Sigmoid colon (tissue), 7 donors: ENCODE data around the gene MPZL2. TPM values are rescaled to one million over a fixed set of nuclear protein-coding genes. Genes with fewer than 3 reads are reported as not detected.

Source experiments
- DNase-seq: peaks from one replicate; pipeline ENCODE4 v3.0.0-alpha.2; 2019
- H3K27ac ChIP-seq, 4 donors: fragments of 200-600 bp; sonication (generic); one replicate each; pipeline ENCODE4 v1.5.1; 2016 to 2019; ENCODE audit warnings: mild to moderate bottlenecking in 1 of 4
- H3K27me3 ChIP-seq, 3 donors: fragments of 200-600 bp; sonication (generic); one replicate each; pipeline ENCODE4 v1.5.1; 2019; ENCODE audit warnings: mild to moderate bottlenecking in 1 of 3
- H3K36me3 ChIP-seq, 4 donors: fragments of 200-600 bp; sonication (generic); one replicate each; pipeline ENCODE4 v1.5.1; 2016 to 2019
- H3K4me1 ChIP-seq, 4 donors: fragments of 200-600 bp; sonication (generic); one replicate each; pipeline ENCODE4 v1.5.1; 2017 to 2019
- H3K4me3 ChIP-seq, 4 donors: fragments of 200-600 bp; sonication (generic); one replicate each; pipeline ENCODE4 v1.5.1; 2017 to 2019; ENCODE audit warnings: mild to moderate bottlenecking in 2 of 4, moderate library complexity in 1 of 4
- H3K9me3 ChIP-seq, 4 donors: fragments of 200-600 bp in 3 of 4; sonication (generic) in 3 of 4; one replicate each; pipeline versions ENCODE4 v1.5.1 to v1.6.1; 2013 to 2019
- CTCF ChIP-seq, 4 experiments: fragments of 450-650 bp in 3 of 4; fragments of 200-600 bp in 1 of 4; IDR thresholded peaks; one replicate each; pipeline ENCODE4 v1.5.1; 2016 to 2019; ENCODE audit warnings: antibody characterized with exemption in 4 of 4, mild to moderate bottlenecking in 3 of 4, moderate library complexity in 2 of 4
- EP300 ChIP-seq, 4 donors: sonication (generic); formaldehyde crosslinking; IDR thresholded peaks; one replicate each; pipeline ENCODE4 v1.6.1; 2017; ENCODE audit warnings: antibody characterized with exemption in 4 of 4
- POLR2A ChIP-seq, 2 donors: fragments of 450-650 bp; IDR thresholded peaks; one replicate each; pipeline ENCODE4 v1.6.1; 2016; ENCODE audit warnings: antibody characterized with exemption in 2 of 2, mild to moderate bottlenecking in 2 of 2, moderate library complexity in 2 of 2
- POLR2AphosphoS5 ChIP-seq, 4 donors: sonication (generic); formaldehyde crosslinking; IDR thresholded peaks; one replicate each; pipeline ENCODE4 v1.6.1; 2017; ENCODE audit warnings: antibody characterized with exemption in 4 of 4
- WGBS, 2 donors: extraction: QIAGEN DNeasy Blood & Tissue Kit; methylation state at CpG; one replicate each; pipeline ENCODE4 v1.1.7; 2013; 5-methylcytosine and 5-hydroxymethylcytosine counted together
- intact Hi-C: fragments of 100-400 bp; cut with DNase I; formaldehyde crosslinking; loops from one replicate; pipeline ENCODE4 v1.15.1; 2023
- polyA plus RNA-seq, 3 donors: library from polyadenylated mRNA; stranded (reverse); fragments of 200-250 nt; gene quantifications; one replicate each; pipeline ENCODE4 v1.2.3, GENCODE V29; 2013
- total RNA-seq, 4 donors: library from RNA; depleted of rRNA; stranded (reverse); fragments of >200 nt; gene quantifications; one replicate each; pipeline ENCODE4 v1.1.0, GENCODE V29; 2016
- donor health status: healthy with polysubstance abuse.
- donor health status: Bipolar disorder and iron deficiency.
- donor health status: healthy.

MPZL2 gene
- total and polyA plus RNA-seq, 7 donors, result 7.7 to 27.6 (median 9.6) TPM

GRCh38 chr11:118286545-118286944, 22.4 kb upstream of the MPZL2 start:
- no peaks in the 10 kb centered on the region for H3K4me1 ChIP-seq
- WGBS, 2 donors, result 81 to 86% methylated on average over 2 of the region's 2 CpGs
- TF ChIP-seq EP300 (IDR thresholded peaks at IDR 0.05), result no peak
- TF ChIP-seq POLR2A (IDR thresholded peaks at IDR 0.05), result no peak
- TF ChIP-seq CTCF (IDR thresholded peaks at IDR 0.05), result no peak
- TF ChIP-seq POLR2AphosphoS5 (IDR thresholded peaks at IDR 0.05), result no peak
- no peaks in the 10 kb centered on the region for H3K27me3 ChIP-seq
- H3K4me3 ChIP-seq, result no peak overlapping the region
- no peaks in the 10 kb centered on the region for H3K9me3 ChIP-seq
- no peak for DNase-seq
- H3K27ac ChIP-seq, result no peak overlapping the region
- intact Hi-C loops, result no loop called here
- H3K36me3 ChIP-seq, result no peaks in the 10 kb centered on the region

GRCh38 chr11:118283756-118284350, 19.8 kb upstream of the MPZL2 start:
- H3K4me3 ChIP-seq, result no peak overlapping the region
- no peaks in the 10 kb centered on the region for H3K4me1 ChIP-seq
- no peaks in the 10 kb centered on the region for H3K36me3 ChIP-seq
- H3K27ac ChIP-seq, result no peak overlapping the region
- DNase-seq, result no peak
- intact Hi-C loops, result no loop called here
- TF ChIP-seq POLR2A (IDR thresholded peaks at IDR 0.05) (no peak), CTCF (IDR thresholded peaks at IDR 0.05) (no peak), EP300 (IDR thresholded peaks at IDR 0.05) (no peak), POLR2AphosphoS5 (IDR thresholded peaks at IDR 0.05) (no peak)
- WGBS, 2 donors, result 20 to 42% methylated on average over 4 of the region's 4 CpGs
- no peaks in the 10 kb centered on the region for H3K9me3 ChIP-seq
- peaks cover 0 to 4% (median 0%) of the 10 kb centered on the region in 3 donors for H3K27me3 ChIP-seq

- Histone ChIP-seq H3K4me1 (no peaks in the 10 kb centered on the region), H3K36me3 (no peaks in the 10 kb centered on the region), H3K27me3 (peaks cover 0 to 5% (median 0%) of the 10 kb centered on the region in 3 donors), H3K4me3 (no peak overlapping the region), H3K27ac (no peak overlapping the region), H3K9me3 (no peaks in the 10 kb centered on the region)
- DNase-seq, result no peak
- 20 to 58% methylated on average over 5 of the region's 5 CpGs for WGBS, 2 donors
- TF ChIP-seq POLR2AphosphoS5 (IDR thresholded peaks at IDR 0.05) (no peak), POLR2A (IDR thresholded peaks at IDR 0.05) (no peak), EP300 (IDR thresholded peaks at IDR 0.05) (no peak), CTCF (IDR thresholded peaks at IDR 0.05) (no peak)
- intact Hi-C loops, result no loop called here
These were observed 19.0 kb upstream of the MPZL2 start for GRCh38 chr11:118283037-118283636.

GRCh38 chr11:118282606-118283005, 18.5 kb upstream of the MPZL2 start:
- TF ChIP-seq EP300 (IDR thresholded peaks at IDR 0.05) (no peak), POLR2AphosphoS5 (IDR thresholded peaks at IDR 0.05) (no peak), POLR2A (IDR thresholded peaks at IDR 0.05) (no peak), CTCF (IDR thresholded peaks at IDR 0.05) (no peak)
- DNase-seq, result no peak
- H3K4me3 ChIP-seq, result no peak overlapping the region
- H3K36me3 ChIP-seq, result no peaks in the 10 kb centered on the region
- no peak overlapping the region for H3K27ac ChIP-seq
- no peaks in the 10 kb centered on the region for H3K4me1 ChIP-seq
- H3K27me3 ChIP-seq, result peaks cover 0 to 5% (median 0%) of the 10 kb centered on the region in 3 donors
- WGBS, 2 donors, result 65 to 89% methylated on average over 6 of the region's 6 CpGs
- intact Hi-C loops, result no loop called here
- no peaks in the 10 kb centered on the region for H3K9me3 ChIP-seq
